Measurements from ENCODE around the gene PACS1. TPM values are rescaled to one million over a fixed set of nuclear protein-coding genes. Genes with fewer than 3 reads are reported as not detected.

Gene PACS1
- total RNA-seq, 3 donors from 2014 or later: 37.9 to 40.6 (median 38.6) TPM

GRCh38 chr11:66277471-66278362 lies 207.6 kb downstream of the PACS1 start, which contains the start of gene CNIH2:
Gene CNIH2, plus strand, starts transcription at chr11:66278175. Its CDS starts 282 bp downstream, at chr11:66278457.
- peak within 1 kb of the TSS; percentile 27 to 40 for H3K27ac ChIP-seq
- H3K36me3 ChIP-seq: peaks cover 7% of the 10 kb centered on the region
- H3K9me3 ChIP-seq: no peaks in the 10 kb centered on the region
- intact Hi-C loops (cut with DNase I; ENCODE audit: low total_unique reads): no loop called here
- no peaks in the 10 kb centered on the region for H3K27me3 ChIP-seq
- peak within 1 kb of the TSS; percentile 18 to 70 (median 42) for H3K4me3 ChIP-seq
- TF ChIP-seq, protein P1, sequence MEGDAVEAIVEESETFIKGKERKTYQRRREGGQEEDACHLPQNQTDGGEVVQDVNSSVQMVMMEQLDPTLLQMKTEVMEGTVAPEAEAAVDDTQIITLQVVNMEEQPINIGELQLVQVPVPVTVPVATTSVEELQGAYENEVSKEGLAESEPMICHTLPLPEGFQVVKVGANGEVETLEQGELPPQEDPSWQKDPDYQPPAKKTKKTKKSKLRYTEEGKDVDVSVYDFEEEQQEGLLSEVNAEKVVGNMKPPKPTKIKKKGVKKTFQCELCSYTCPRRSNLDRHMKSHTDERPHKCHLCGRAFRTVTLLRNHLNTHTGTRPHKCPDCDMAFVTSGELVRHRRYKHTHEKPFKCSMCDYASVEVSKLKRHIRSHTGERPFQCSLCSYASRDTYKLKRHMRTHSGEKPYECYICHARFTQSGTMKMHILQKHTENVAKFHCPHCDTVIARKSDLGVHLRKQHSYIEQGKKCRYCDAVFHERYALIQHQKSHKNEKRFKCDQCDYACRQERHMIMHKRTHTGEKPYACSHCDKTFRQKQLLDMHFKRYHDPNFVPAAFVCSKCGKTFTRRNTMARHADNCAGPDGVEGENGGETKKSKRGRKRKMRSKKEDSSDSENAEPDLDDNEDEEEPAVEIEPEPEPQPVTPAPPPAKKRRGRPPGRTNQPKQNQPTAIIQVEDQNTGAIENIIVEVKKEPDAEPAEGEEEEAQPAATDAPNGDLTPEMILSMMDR (IDR thresholded peaks at IDR 0.05): no peak
- TF ChIP-seq POLR2A (IDR thresholded peaks at IDR 0.05) (no peak), POLR2AphosphoS5 (IDR thresholded peaks at IDR 0.05) (no peak)
- no peak for DNase-seq (ENCODE audit: low spot score in 2 of 2)
- H3K4me1 ChIP-seq: peaks cover 0 to 4% of the 10 kb centered on the region in 2 donors

DNA sequence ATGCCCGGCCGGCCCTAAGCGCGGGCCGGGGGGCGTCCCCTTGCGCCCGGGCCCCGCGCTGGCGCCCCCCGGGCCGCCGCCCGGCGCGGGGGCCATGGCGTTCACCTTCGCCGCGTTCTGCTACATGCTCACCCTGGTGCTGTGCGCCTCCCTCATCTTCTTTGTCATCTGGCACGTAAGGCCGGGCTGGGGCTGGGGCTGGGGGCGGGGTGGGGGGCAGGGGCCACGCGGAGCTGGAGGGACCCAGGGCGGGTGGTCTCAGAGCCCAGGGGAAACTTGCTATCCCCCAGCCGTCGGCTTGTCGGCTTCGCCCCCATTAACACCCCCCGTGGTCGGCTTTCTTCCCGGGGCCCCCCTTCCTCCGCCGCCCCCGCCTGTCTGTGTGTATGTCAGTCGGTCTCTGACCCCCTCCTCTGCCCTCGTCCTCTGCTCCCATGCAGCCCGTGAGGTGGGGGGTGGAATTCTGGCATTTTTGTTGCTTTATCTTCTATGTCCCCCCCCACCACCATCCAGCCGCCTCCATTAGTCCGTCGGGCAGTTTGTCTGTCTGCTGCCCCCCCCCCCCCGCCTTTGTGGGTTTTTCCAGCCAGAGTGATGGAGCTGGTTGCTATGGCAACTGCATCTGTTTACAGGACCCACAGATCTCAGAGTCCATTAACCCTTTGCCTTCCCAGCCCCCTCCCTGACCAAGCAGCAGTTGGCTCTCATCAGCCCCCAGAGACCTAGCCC lies 208.5 kb downstream of the PACS1 start:
- Histone ChIP-seq H3K4me1 (peaks cover 0 to 4% of the 10 kb centered on the region in 2 donors), H3K27me3 (no peaks in the 10 kb centered on the region), H3K36me3 (no peaks in the 10 kb centered on the region), H3K27ac (no peak overlapping the region), H3K4me3 (peak overlapping the region in 2 of 3 donors; percentile 42 to 70), H3K9me3 (no peaks in the 10 kb centered on the region)
- no peak for DNase-seq (ENCODE audit: low spot score in 2 of 2)
- TF ChIP-seq, protein P1 (IDR thresholded peaks at IDR 0.05): no peak
- TF ChIP-seq POLR2AphosphoS5 (IDR thresholded peaks at IDR 0.05): no peak
- TF ChIP-seq POLR2A (IDR thresholded peaks at IDR 0.05): no peak
- intact Hi-C loops (cut with DNase I; ENCODE audit: low total_unique reads): no loop called here

DNA sequence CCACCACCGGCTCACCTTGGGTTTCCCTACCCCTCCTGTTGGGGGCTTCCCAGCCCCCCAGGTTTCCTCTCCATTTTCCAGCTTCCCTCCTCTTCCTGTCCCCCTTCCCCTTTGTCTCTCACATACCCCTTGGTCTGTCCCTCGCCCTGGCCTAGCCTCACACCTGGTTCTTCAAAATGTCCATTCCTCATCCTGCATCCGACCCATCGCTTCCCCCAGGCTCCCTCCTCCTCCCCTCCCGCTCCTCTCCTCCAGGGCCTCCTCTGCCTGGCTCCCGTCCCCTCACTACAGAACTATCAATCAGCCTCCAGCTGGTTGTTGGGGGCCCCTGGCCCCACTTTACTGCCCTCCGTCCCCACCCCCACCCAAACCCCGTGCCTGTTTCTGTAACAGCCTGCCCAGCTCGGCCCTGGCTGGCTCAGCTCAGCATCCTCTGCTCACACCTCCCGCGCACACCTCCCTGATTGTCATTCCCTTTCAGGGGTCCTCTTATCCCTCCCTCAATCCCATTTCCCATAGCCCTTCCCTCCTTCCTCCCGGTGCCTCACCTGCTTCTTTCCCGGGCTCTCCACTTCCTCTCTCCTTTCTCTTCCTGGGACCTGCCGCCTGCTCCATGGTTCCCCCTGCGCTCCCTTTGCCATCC lies 209.1 kb downstream of the PACS1 start:
- Histone ChIP-seq H3K9me3 (no peaks in the 10 kb centered on the region), H3K4me1 (peaks cover 0 to 4% of the 10 kb centered on the region in 2 donors), H3K36me3 (no peaks in the 10 kb centered on the region), H3K4me3 (no peak overlapping the region), H3K27me3 (no peaks in the 10 kb centered on the region), H3K27ac (no peak overlapping the region)
- TF ChIP-seq POLR2AphosphoS5 (IDR thresholded peaks at IDR 0.05): no peak
- TF ChIP-seq, protein P1 (IDR thresholded peaks at IDR 0.05): no peak
- TF ChIP-seq POLR2A (IDR thresholded peaks at IDR 0.05): no peak
- intact Hi-C loops (cut with DNase I; ENCODE audit: low total_unique reads): no loop called here
- DNase-seq (ENCODE audit: low spot score in 2 of 2): no peak

DNA sequence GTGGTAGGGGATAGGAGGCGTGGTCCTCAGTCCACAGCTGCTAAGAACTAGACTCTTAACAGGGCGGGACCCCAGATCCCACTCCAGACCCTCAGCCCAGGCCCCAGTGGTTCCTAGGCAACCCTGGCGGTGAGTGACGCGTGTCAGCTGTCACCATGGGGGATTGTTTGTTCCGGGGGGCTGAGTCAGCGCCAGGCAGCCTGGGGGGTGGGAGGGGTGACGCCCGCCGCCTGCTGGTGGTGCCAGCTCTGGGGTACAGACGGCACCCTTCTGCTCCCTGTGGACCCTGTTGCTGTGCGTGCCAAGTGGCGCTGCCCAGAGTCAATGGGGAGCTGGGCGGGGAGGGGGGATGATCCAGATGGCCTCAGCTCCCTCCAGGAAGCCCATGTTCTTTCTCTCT lies 210.4 kb downstream of the PACS1 start:
- H3K4me1 ChIP-seq: peaks cover 0 to 4% of the 10 kb centered on the region in 2 donors
- H3K9me3 ChIP-seq: no peaks in the 10 kb centered on the region
- no peak overlapping the region for H3K4me3 ChIP-seq
- TF ChIP-seq POLR2AphosphoS5 (IDR thresholded peaks at IDR 0.05): no peak
- intact Hi-C loops (cut with DNase I; ENCODE audit: low total_unique reads): loop anchor here (10.0 kb wide), 1 partner anchor 364 kb away; no protein-coding TSS in a partner anchor
- H3K27ac ChIP-seq: no peak overlapping the region
- H3K27me3 ChIP-seq: no peaks in the 10 kb centered on the region
- DNase-seq (ENCODE audit: low spot score in 2 of 2): no peak
- H3K36me3 ChIP-seq: no peaks in the 10 kb centered on the region

DNA sequence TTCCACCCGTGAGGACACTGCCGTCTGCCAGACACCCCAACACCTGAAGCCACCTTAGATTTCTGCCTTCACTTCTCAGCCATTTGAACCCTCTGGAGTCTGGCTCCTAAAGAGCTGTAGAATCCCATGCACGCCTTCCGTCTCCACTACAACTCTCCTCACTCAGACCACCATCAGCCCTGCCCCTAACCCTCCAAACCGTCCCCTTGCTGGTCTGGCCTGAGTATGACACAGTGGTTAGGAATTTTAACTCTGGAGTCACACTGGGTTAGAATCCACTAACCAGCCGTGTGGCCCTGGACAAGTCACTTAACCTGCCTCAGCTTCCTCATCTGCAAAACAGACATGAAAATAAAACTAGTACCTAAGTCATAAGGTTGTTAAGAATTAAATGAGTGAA lies 210.9 kb downstream of the PACS1 start:
- no peak overlapping the region for H3K4me3 ChIP-seq
- no peaks in the 10 kb centered on the region for H3K36me3 ChIP-seq
- no peaks in the 10 kb centered on the region for H3K9me3 ChIP-seq
- peaks cover 0 to 4% of the 10 kb centered on the region in 2 donors for H3K4me1 ChIP-seq
- DNase-seq (ENCODE audit: low spot score in 2 of 2): no peak
- H3K27ac ChIP-seq: no peak overlapping the region
- intact Hi-C loops (cut with DNase I; ENCODE audit: low total_unique reads): loop anchor here (10.0 kb wide), 1 partner anchor 364 kb away; no protein-coding TSS in a partner anchor
- TF ChIP-seq, protein P1 (IDR thresholded peaks at IDR 0.05): no peak
- no peak for TF ChIP-seq POLR2A (IDR thresholded peaks at IDR 0.05)
- TF ChIP-seq POLR2AphosphoS5 (IDR thresholded peaks at IDR 0.05): no peak
- H3K27me3 ChIP-seq: no peaks in the 10 kb centered on the region

Measured in breast epithelium (tissue), 4 donors.